ENCODE results near the gene TGM2. TPM values are rescaled to one million over a fixed set of nuclear protein-coding genes. Genes with fewer than 3 reads are reported as not detected.

Gene TGM2
- total RNA-seq, 1 experiment from 2014 or later = 138 TPM

- ChIA-PET POLR2A (interaction anchor here (1.0 kb wide), 1 partner anchor 30 kb away, joined by 3 read pairs; no protein-coding TSS in a partner anchor), CTCF (interaction anchor here (1.9 to 2.1 kb wide), 2 partner anchors 20 to 35 kb away, joined by 10 to 14 read pairs; no protein-coding TSS in a partner anchor)
- no peak overlapping the region for H3K27ac Mint-ChIP-seq (ENCODE audit: unreplicated experiment)
- no peaks in the 10 kb centered on the region for H3K27me3 Mint-ChIP-seq (ENCODE audit: insufficient read depth, unreplicated experiment)
- Histone ChIP-seq H3K9me3 (no peaks in the 10 kb centered on the region), H3K36me3 (ENCODE audit: control insufficient read depth, insufficient read depth, low read length) (no peaks in the 10 kb centered on the region; the same call in 1 of the 2 replicates), H3K27me3 (replicated peaks; ENCODE audit: control insufficient read depth, insufficient read depth, low read length) (no peaks in the 10 kb centered on the region), H3K4me1 (peaks cover 8% of the 10 kb centered on the region; the same call in 1 of the 2 replicates), H3K4me3 (ENCODE audit: low read depth, low read length) (no peak overlapping the region)
- no peaks in the 10 kb centered on the region for H3K9me3 Mint-ChIP-seq (ENCODE audit: unreplicated experiment)
- H3K36me3 Mint-ChIP-seq (ENCODE audit: insufficient read depth, unreplicated experiment) = peaks cover 54% of the 10 kb centered on the region
- H3K4me3 Mint-ChIP-seq (ENCODE audit: unreplicated experiment) = no peak overlapping the region
- DNase-seq = no peak
- intact Hi-C loops (cut with micrococcal nuclease; ENCODE audit: unreplicated experiment) = no loop called here
- TF ChIP-seq, protein P1, sequence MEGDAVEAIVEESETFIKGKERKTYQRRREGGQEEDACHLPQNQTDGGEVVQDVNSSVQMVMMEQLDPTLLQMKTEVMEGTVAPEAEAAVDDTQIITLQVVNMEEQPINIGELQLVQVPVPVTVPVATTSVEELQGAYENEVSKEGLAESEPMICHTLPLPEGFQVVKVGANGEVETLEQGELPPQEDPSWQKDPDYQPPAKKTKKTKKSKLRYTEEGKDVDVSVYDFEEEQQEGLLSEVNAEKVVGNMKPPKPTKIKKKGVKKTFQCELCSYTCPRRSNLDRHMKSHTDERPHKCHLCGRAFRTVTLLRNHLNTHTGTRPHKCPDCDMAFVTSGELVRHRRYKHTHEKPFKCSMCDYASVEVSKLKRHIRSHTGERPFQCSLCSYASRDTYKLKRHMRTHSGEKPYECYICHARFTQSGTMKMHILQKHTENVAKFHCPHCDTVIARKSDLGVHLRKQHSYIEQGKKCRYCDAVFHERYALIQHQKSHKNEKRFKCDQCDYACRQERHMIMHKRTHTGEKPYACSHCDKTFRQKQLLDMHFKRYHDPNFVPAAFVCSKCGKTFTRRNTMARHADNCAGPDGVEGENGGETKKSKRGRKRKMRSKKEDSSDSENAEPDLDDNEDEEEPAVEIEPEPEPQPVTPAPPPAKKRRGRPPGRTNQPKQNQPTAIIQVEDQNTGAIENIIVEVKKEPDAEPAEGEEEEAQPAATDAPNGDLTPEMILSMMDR (IDR thresholded peaks at IDR 0.05; ENCODE audit: insufficient read depth in 1 of 2, low read depth in 1 of 2, low read length in 1 of 2, severe bottlenecking in 1 of 2, unreplicated experiment in 1 of 2) = no peak
- peaks cover 8% of the 10 kb centered on the region for H3K4me1 Mint-ChIP-seq (ENCODE audit: low read depth, unreplicated experiment)
- no TSS peak for BruUV-seq (replicated peaks)
Measured at GRCh38 chr20:38092915-38093314, 72.2 kb downstream of the TGM2 start.

GRCh38 chr20:38092260-38092857, 72.7 kb downstream of the TGM2 start:
- Mint-ChIP-seq H3K27ac (ENCODE audit: unreplicated experiment) (no peak overlapping the region), H3K4me3 (ENCODE audit: unreplicated experiment) (no peak overlapping the region), H3K36me3 (ENCODE audit: insufficient read depth, unreplicated experiment) (peaks cover 59% of the 10 kb centered on the region), H3K27me3 (ENCODE audit: insufficient read depth, unreplicated experiment) (no peaks in the 10 kb centered on the region), H3K9me3 (ENCODE audit: unreplicated experiment) (no peaks in the 10 kb centered on the region), H3K4me1 (ENCODE audit: low read depth, unreplicated experiment) (peaks cover 8% of the 10 kb centered on the region)
- ChIA-PET POLR2A (no interaction called here), CTCF (interaction anchor here (1.9 to 2.1 kb wide), 2 partner anchors 19 to 35 kb away, joined by 10 to 14 read pairs; no protein-coding TSS in a partner anchor)
- peaks cover 8% of the 10 kb centered on the region; the same call in 1 of the 2 replicates for H3K4me1 ChIP-seq
- H3K27me3 ChIP-seq (replicated peaks; ENCODE audit: control insufficient read depth, insufficient read depth, low read length) = no peaks in the 10 kb centered on the region
- DNase-seq = no peak
- no peaks in the 10 kb centered on the region; the same call in 1 of the 2 replicates for H3K36me3 ChIP-seq (ENCODE audit: control insufficient read depth, insufficient read depth, low read length)
- intact Hi-C loops (cut with micrococcal nuclease; ENCODE audit: unreplicated experiment) = no loop called here
- TF ChIP-seq, protein P1 (IDR thresholded peaks at IDR 0.05; ENCODE audit: insufficient read depth in 1 of 2, low read depth in 1 of 2, low read length in 1 of 2, severe bottlenecking in 1 of 2, unreplicated experiment in 1 of 2) = no peak
- no peak overlapping the region for H3K4me3 ChIP-seq (ENCODE audit: low read depth, low read length)
- no TSS peak for BruUV-seq (replicated peaks)
- H3K9me3 ChIP-seq = no peaks in the 10 kb centered on the region

- Mint-ChIP-seq H3K9me3 (ENCODE audit: unreplicated experiment) (no peaks in the 10 kb centered on the region), H3K27ac (ENCODE audit: unreplicated experiment) (no peak overlapping the region), H3K27me3 (ENCODE audit: insufficient read depth, unreplicated experiment) (no peaks in the 10 kb centered on the region), H3K36me3 (ENCODE audit: insufficient read depth, unreplicated experiment) (peaks cover 67% of the 10 kb centered on the region), H3K4me1 (ENCODE audit: low read depth, unreplicated experiment) (peaks cover 8% of the 10 kb centered on the region), H3K4me3 (ENCODE audit: unreplicated experiment) (no peak overlapping the region)
- H3K4me3 ChIP-seq (ENCODE audit: low read depth, low read length) = no peak overlapping the region
- H3K36me3 ChIP-seq (ENCODE audit: control insufficient read depth, insufficient read depth, low read length) = no peaks in the 10 kb centered on the region; the same call in 1 of the 2 replicates
- no peak for DNase-seq
- ChIA-PET CTCF (no interaction called here), POLR2A (no interaction called here)
- no peaks in the 10 kb centered on the region for H3K9me3 ChIP-seq
- no peaks in the 10 kb centered on the region for H3K27me3 ChIP-seq (replicated peaks; ENCODE audit: control insufficient read depth, insufficient read depth, low read length)
- H3K4me1 ChIP-seq = peaks cover 8% of the 10 kb centered on the region; the same call in 1 of the 2 replicates
- intact Hi-C loops (cut with micrococcal nuclease; ENCODE audit: unreplicated experiment) = no loop called here
- no TSS peak for BruUV-seq (replicated peaks)
- TF ChIP-seq, protein P1 (IDR thresholded peaks at IDR 0.05; ENCODE audit: insufficient read depth in 1 of 2, low read depth in 1 of 2, low read length in 1 of 2, severe bottlenecking in 1 of 2, unreplicated experiment in 1 of 2) = no peak
Measured at GRCh38 chr20:38091441-38092216, 73.4 kb downstream of the TGM2 start.

Data from Caco-2 (cell line).